GM12878 (cell line): ENCODE results near the gene S100P. TPM values are rescaled to one million over a fixed set of nuclear protein-coding genes. Genes with fewer than 3 reads are reported as not detected.

Experiments
- ATAC-seq: fragments of 200-7000 bp; cut with Tn5 transposase; 3 replicates; pipeline ENCODE4 v1.9.1; 2020; ENCODE audit warnings: mild to moderate bottlenecking, moderate library complexity
- BruUV-seq: library from RNA; stranded (reverse); fragments of 400-500 nt; replicated peaks from 2 replicates; lab custom pipeline; 2021; lab: Mats Ljungman, UMichigan
- CTCF ChIA-PET: fragments of 300-600 bp; sonication (Branson Sonifier 250); formaldehyde crosslinking; extraction: SDS; loops from one replicate; lab custom pipeline; 2021; ENCODE audit warnings: inconsistent platforms; lab: Yijun Ruan, JAX
- POLR2A ChIA-PET: fragments of 350-600 bp; formaldehyde crosslinking; extraction: SDS; loops from one replicate; lab custom pipeline; 2021; ENCODE audit warnings: inconsistent platforms; lab: Charles Lee
- RAD21 ChIA-PET: fragments of 300-600 bp; sonication (Branson Sonifier 250); formaldehyde crosslinking; loops from one replicate; lab custom pipeline; 2023; ENCODE audit warnings: antibody characterized with exemption; ENCODE audit not compliant: unreplicated experiment; lab: Charles Lee
- SMC1A ChIA-PET: fragments of 300-600 bp; sonication (Branson Sonifier 250); formaldehyde crosslinking; loops from one replicate; lab custom pipeline; 2023; ENCODE audit not compliant: unreplicated experiment, uncharacterized antibody; lab: Charles Lee
- DNase-seq: peaks from one replicate; pipeline ENCODE4 v3.0.0-alpha.2; 2011; ENCODE audit warnings: low read depth, low spot score
- FAIRE-seq: peaks from 3 replicates; lab custom pipeline; 2011; peaks lifted over from hg19 to GRCh38; lab: Jason Lieb, UNC
- H2AFZ ChIP-seq: 2 replicates; pipeline ENCODE4 v1.6.0; 2011; ENCODE audit warnings: low read depth, low read length, control low read depth; ENCODE audit not compliant: control insufficient read depth
- H3K27ac ChIP-seq: 2 replicates; pipeline ENCODE4 v1.5.1; 2011; ENCODE audit warnings: control low read depth; ENCODE audit not compliant: control insufficient read depth, insufficient read depth
- H3K27me3 ChIP-seq, 2 experiments: replicated peaks in 1 of 2; 2 replicates each; pipeline versions ENCODE4 v1.6.0 to v1.6.1; 2011; ENCODE audit warnings: low read length in 1 of 2; ENCODE audit not compliant: control insufficient read depth in 2 of 2, insufficient read depth in 2 of 2
- H3K36me3 ChIP-seq, 2 experiments: 2 replicates each; pipeline ENCODE4 v1.5.1; 2011; ENCODE audit warnings: low read length in 1 of 2; ENCODE audit not compliant: control insufficient read depth in 2 of 2, insufficient read depth in 2 of 2
- H3K4me1 ChIP-seq: 2 replicates; pipeline ENCODE4 v1.6.1; 2011; ENCODE audit warnings: mild to moderate bottlenecking, low read length, moderate library complexity, mixed read lengths; ENCODE audit not compliant: control insufficient read depth, insufficient read depth
- H3K4me2 ChIP-seq: 2 replicates; pipeline ENCODE4 v1.6.0; 2011; ENCODE audit warnings: control low read depth; ENCODE audit not compliant: control insufficient read depth, insufficient read depth
- H3K4me3 ChIP-seq: fragments of 200-600 bp; sonication (generic); 2 replicates; pipeline ENCODE4 v1.5.1; 2016
- H3K79me2 ChIP-seq: 2 replicates; pipeline ENCODE4 v1.6.0; 2011; ENCODE audit warnings: low read length; ENCODE audit not compliant: control insufficient read depth, insufficient read depth
- H3K9ac ChIP-seq: 2 replicates; pipeline ENCODE4 v1.8.0; 2011; ENCODE audit warnings: low read length, control low read depth, mixed read lengths; ENCODE audit not compliant: control insufficient read depth, insufficient read depth
- H3K9me3 ChIP-seq: replicated peaks from 3 replicates; pipeline ENCODE4 v1.5.1; 2011; ENCODE audit warnings: mild to moderate bottlenecking, low read length; ENCODE audit not compliant: control insufficient read depth, insufficient read depth
- H4K20me1 ChIP-seq: 2 replicates; pipeline ENCODE4 v1.6.0; 2011; ENCODE audit not compliant: control insufficient read depth, insufficient read depth
- ATF3 ChIP-seq: IDR thresholded peaks from 2 replicates; pipeline ENCODE4 v1.6.1; 2011; ENCODE audit warnings: low read depth, mild to moderate bottlenecking, low read length, moderate library complexity, borderline replicate concordance; ENCODE audit errors: extremely low read depth
- CBX3 ChIP-seq: fragments of 200-600 bp; sonication (generic); IDR thresholded peaks from 2 replicates; pipeline ENCODE4 v1.6.1; 2016; ENCODE audit warnings: low read depth, borderline replicate concordance
- CUX1 ChIP-seq: IDR thresholded peaks from 2 replicates; pipeline ENCODE4 v1.6.1; 2012; ENCODE audit warnings: improper control_type of control experiment, low read depth, low read length; ENCODE audit not compliant: insufficient replicate concordance
- E2F4 ChIP-seq: IDR thresholded peaks from 2 replicates; pipeline ENCODE4 v1.6.1; 2012; ENCODE audit warnings: low read depth, low read length, improper control_type of control experiment
- HDAC6 ChIP-seq: fragments of 200-600 bp; sonication (generic); IDR thresholded peaks from one replicate; pipeline ENCODE4 v1.8.0; 2017; ENCODE audit warnings: antibody characterized with exemption; ENCODE audit not compliant: unreplicated experiment
- POLR2A ChIP-seq: IDR thresholded peaks from 2 replicates; pipeline ENCODE4 v1.6.1; 2011; ENCODE audit warnings: low read depth, mild to moderate bottlenecking, low read length
- POLR2AphosphoS5 ChIP-seq: IDR thresholded peaks from 2 replicates; pipeline ENCODE4 v1.6.1; 2011; ENCODE audit warnings: mild to moderate bottlenecking, low read length, inconsistent platforms
- SREBF1 ChIP-seq: IDR thresholded peaks from 2 replicates; pipeline ENCODE4 v1.6.1; 2012; ENCODE audit warnings: mild to moderate bottlenecking, low read length
- WGBS: methylation state at CpG from one replicate; pipeline ENCODE4 v1.1.6; 2016; ENCODE audit warnings: low lambda C conversion rate; ENCODE audit not compliant: insufficient replicate concordance, insufficient coverage; ENCODE audit errors: missing lambda C conversion rate; 5-methylcytosine and 5-hydroxymethylcytosine counted together
- in situ Hi-C: fragments of 300-500 bp; cut with MboI; formaldehyde crosslinking; loops from 9 replicates; pipeline ENCODE4 v1.14.3; 2018; ENCODE audit warnings: mixed read lengths
- intact Hi-C: fragments of 100-400 bp; cut with micrococcal nuclease; formaldehyde crosslinking; loops from one replicate; pipeline ENCODE4 v1.14.2; 2022; ENCODE audit not compliant: unreplicated experiment
- polyA plus RNA-seq, 11 experiments: library from polyadenylated mRNA; depleted of rRNA in 4 of 11; unstranded in 6 of 11; stranded (reverse) in 5 of 11; fragments of >200 nt; fragmentation: Nextera tagmentation in 4 of 11; fragmentation: Illumina TruSeq in 1 of 11; extraction: Ambion mirVana in 4 of 11; extraction: Trizol in 1 of 11; gene quantifications; 1 replicate in 1 of 11; 2 replicates in 10 of 11; pipeline versions ENCODE4 v1.2.1 to v1.2.3, GENCODE V29; 2011 to 2016; ENCODE audit warnings: inconsistent platforms in 2 of 11, missing spikeins in 2 of 11, low read depth in 1 of 11
- total RNA-seq, 4 experiments: library from RNA; depleted of rRNA in 3 of 4; stranded (reverse); fragments of >200 nt in 3 of 4; fragmentation: Illumina TruSeq in 1 of 4; extraction: Trizol in 1 of 4; gene quantifications; 2 replicates each; pipeline versions ENCODE4 v1.2.1 to v1.2.3, GENCODE V29; 2013 to 2021

The S100P gene
- total and polyA plus RNA-seq, 10 of the 15 experiments (the other 5 are each of a cell fraction or from before 2014, with no cell fraction given) = 0.90 TPM; not detected in 9

GRCh38 chr4:6676722-6677558 lies 16.7 kb upstream of the S100P start:
- Histone ChIP-seq H3K4me3 (no peak overlapping the region; the same call in 1 of the 2 replicates), H3K4me1 (peaks cover 6% of the 10 kb centered on the region; the same call in 1 of the 2 replicates), H3K27me3 (no peaks in the 10 kb centered on the region), H3K27ac (no peak overlapping the region), H3K9me3 (no peaks in the 10 kb centered on the region; the same call in 2 of the 3 replicates), H3K9ac (no peak overlapping the region), H3K79me2 (peaks cover 25% of the 10 kb centered on the region), H3K36me3 (no peaks in the 10 kb centered on the region; a peak in 2 of 4 replicates), H4K20me1 (no peaks in the 10 kb centered on the region), H2AFZ (no peak overlapping the region), H3K4me2 (peak overlapping the region; percentile 55)
- BruUV-seq = no TSS peak
- FAIRE-seq = no peak
- TF ChIP-seq POLR2A = peak; percentile 50
- no peak for TF ChIP-seq ATF3
- TF ChIP-seq HDAC6 = no peak
- no peak for TF ChIP-seq E2F4
- TF ChIP-seq CUX1 = no peak
- TF ChIP-seq CBX3 = no peak
- no peak for TF ChIP-seq SREBF1
- peak; percentile 30; the same call in 1 of the 2 replicates for TF ChIP-seq POLR2AphosphoS5
- ATAC-seq = no peak
- intact Hi-C loops (no loop called here), in situ Hi-C loops (no loop called here)
- SMC1A ChIA-PET = interaction anchor here (0.6 to 5.2 kb wide), 3 partner anchors 41 to 328 kb away, joined by 3 to 33 read pairs (median 3); partner anchors contain the start of gene BLOC1S4
- RAD21 ChIA-PET = interaction anchor here (1.3 kb wide), 1 partner anchor 197 kb away, joined by 4 read pairs; no protein-coding TSS in a partner anchor
- DNase-seq = no peak
- POLR2A ChIA-PET = no interaction called here
- CTCF ChIA-PET = interaction anchor here (1.2 to 2.3 kb wide), 4 partner anchors 25 to 197 kb away, joined by 4 to 23 read pairs (median 6); partner anchors contain the start of gene MRFAP1L1
- WGBS = 88% methylated on average over 21 of the region's 21 CpGs
